HG03095 (cell line): ENCODE measurements around the gene CFAP92.

Source experiments
- ATAC-seq: cut with Tn5 transposase; IDR thresholded peaks from one replicate; pipeline ENCODE4 v1.9.1; 2021; ENCODE audit warnings: moderate library complexity; ENCODE audit not compliant: unreplicated experiment

The CFAP92 gene

GRCh38 chr3:128992926-128993460, 883 bp downstream of the CFAP92 start:
- no peak for ATAC-seq

- no peak for ATAC-seq
Observed at GRCh38 chr3:128991355-128991895, 2.5 kb downstream of the CFAP92 start.

DNA sequence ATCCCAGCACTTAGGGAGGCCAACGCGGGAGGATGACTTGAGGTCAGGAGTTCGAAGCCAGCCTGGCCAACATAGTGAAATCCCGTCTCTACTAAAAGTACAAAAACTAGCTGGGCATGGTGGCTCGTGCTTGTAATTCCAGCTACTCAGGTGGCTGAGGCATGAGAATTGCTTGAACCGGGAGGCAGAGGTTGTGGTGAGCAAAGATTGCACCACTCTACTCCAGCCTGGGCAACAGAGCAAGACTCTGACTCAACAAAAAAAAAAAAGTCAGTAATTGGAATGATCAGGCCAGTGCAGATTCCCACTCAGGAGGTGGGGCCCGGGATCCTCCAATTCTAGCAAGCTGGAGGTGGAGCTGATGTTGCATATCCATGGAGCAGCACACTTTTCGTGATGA, 5.6 kb downstream of the CFAP92 start:
- no peak for ATAC-seq

GRCh38 chr3:128987302-128988100, 6.4 kb downstream of the CFAP92 start:
- ATAC-seq = no peak

DNA sequence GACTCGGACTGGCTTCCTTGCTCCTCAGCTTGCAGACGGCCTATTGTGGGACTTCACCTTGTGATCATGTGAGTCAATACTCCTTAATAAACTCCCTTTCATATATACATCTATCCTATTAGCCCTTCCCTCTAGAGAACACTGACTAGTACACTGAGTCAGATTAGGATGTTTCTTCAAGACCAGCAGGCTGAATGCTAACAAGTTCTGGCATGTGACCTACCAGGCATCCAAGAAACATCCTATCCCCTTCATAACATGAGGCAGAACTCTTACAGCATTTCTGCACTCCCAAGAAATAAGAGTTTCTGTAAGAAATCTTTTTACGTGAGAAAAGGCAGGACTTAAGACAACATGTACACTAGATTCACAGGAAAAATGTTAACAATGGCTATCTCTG, 9.3 kb downstream of the CFAP92 start:
- no peak for ATAC-seq

- ATAC-seq = no peak
Observed at GRCh38 chr3:128983293-128984069, 10.4 kb downstream of the CFAP92 start.

DNA sequence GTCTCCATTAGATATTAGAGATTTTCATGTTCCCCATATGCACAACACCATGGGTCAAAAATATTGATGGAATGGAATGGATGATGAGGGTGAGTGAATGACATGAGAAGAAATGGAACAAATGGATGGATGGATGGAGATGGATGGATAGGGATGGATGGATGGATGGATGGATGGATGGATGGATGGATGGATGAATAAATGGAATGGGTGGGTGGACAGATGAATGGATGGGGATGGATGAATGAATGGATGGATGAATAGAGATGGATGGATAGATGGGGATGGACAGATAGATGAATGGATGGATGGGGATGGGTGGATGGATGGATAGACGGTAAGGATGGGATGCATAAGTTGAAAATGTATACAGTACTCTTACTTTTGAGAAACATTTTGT, 18.6 kb downstream of the CFAP92 start:
- ATAC-seq = no peak

DNA sequence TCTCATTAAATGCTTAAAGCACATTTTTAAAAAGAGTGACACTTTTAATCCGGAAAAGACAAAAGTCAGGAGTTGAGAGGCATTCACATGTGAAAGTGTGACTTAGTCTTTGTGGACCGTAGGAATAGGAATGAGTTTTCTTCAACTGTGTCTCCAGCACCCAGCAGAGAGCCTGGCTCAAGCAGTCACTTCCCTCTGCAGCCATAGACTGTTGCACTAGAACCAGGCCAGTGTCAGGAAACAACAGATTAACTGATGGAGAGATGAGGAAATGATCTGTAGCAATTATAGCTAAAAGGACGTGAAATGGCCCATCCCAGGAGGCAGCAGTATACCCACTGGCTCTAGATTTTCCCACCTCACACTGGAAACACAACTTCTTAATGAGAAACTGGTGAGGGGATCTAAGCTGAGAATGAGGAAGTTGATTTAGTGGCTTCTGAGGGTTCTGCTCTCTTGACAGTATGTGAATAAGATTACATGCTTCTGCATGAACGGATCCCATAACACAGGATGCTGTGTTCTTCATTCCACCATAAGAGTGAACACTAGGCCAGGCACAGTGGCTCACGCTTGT, 19.8 kb downstream of the CFAP92 start:
- ATAC-seq = no peak

DNA sequence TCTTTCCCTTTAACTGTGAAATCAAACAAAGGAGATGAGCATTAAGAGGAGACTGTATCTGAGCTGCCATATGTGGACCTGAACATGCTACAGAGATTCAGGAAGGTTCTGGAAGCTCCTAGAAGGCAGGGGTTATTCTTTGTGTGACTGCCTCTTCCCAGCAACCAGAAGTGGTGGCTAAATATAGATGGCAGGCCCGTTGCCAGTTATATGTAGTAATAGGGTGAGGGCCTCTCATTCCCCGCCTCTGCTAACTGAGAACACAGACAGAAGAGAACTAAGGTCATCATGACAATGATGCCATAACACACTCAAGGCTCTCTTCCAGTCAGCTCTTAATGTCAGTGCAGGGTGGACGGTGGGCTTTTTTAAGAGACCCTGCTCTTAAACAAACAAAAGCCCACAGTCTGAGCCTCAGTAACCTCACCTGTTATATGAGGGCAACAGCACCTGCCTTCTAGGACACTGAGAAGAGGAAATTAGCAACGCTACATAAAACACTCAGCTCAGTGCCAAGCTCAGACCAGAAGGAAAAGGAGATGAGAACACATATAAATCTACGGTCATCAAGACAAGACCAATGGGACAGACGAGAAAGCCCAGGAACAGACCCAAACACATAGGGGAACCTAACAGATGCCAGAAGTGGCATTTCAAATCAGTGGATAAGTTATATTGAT, 22.3 kb downstream of the CFAP92 start:
- no peak for ATAC-seq

DNA sequence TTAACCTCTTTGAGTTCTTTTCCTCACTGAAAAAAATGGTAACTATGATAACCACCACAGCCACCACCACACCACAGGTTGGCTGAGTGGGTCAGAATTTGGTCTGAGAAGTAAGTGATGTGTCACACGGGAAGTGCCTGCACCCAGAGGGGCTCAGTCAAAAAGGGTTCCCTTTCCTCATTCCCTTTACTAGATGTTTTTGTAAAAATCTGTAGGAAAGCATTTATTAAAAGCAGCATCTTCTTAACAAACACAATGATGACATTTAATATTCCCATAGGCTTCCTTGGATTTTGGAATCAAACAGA, 23.2 kb downstream of the CFAP92 start:
- ATAC-seq = no peak

DNA sequence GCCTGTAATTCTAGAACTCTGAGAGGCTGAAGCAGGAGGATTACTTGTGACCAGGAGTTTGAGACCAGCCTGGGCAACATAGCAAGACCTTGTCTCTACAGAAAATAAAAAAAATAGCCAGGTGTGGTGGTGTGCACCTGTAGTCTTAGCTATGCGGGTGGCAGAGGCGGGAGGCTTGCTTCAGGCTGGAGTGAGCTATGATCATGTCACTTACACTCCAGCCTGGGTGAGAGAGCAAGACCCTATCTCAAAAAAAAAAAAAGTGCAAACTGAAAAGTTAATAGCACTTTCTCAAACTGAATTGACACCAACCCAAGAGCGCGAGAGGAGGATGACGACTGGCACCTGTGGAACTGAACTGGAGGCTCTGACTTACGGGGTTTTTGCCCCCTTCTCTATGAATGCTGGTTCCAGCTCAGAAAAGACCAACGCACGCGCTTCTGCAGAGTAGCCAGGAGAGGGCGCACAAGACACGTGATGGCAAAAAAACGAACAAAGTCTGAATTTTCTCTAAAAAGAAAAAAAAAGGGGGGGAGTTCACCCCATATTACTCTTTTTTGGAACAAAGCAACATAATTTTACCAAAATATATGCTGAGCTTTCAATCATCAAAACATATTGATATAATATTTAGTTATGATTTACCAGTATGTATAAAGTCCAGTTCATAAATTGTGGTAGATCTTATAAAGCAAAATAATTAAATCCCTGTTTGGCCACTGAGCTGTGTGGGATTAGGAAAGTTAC, 23.7 kb downstream of the CFAP92 start:
- ATAC-seq = no peak

DNA sequence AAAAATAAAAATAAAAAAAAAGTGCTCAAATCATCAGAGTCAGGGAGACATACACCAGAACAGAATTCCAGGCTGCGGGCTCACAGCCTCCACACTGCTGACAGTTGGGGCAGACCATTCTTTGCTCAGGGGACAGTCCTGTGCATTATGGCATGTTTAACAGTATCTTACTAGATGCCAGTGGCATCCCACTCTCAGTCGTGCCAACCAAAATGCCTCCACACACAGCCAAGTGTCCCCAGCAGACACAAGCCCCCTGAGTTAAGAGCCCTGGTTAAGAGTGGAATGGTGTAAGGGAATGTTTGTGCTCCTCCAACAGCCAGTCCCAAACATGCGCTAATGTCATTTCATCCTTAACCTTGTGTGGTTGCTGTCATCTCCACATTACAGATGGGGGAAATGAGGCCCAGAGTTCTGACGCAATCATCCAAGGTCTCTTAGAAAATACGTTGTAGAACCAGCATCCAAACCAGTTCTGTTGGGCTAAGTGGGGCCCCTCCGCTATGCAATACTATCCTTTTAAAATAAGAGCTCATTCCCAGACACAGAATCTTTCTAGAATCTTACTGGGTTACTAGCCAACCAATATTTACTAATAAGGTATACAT, 26.0 kb downstream of the CFAP92 start:
- ATAC-seq = no peak

- no peak for ATAC-seq
Observed at GRCh38 chr3:128965818-128966217, 28.1 kb downstream of the CFAP92 start.

DNA sequence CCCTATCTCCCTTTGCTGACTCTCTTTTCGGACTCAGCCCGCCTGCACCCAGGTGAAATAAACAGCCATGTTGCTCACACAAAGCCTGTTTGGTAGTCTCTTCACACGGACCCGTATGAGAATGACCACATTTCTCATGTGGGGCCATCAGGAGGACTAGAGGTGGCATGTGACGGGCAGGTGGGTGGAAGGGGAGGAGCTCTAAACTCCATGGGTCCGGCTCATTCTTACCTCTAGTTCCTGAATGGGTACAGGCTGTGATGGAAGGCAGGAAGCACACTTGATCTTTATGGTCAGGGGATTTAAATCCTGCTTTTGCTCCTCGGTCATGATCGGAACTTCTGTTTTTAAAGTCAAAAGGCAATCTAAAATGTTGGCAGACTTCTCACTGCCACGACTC, 28.6 kb downstream of the CFAP92 start:
- no peak for ATAC-seq

- ATAC-seq = no peak
Observed at GRCh38 chr3:128956440-128956839, 37.4 kb downstream of the CFAP92 start.

- no peak for ATAC-seq
Observed at GRCh38 chr3:128950223-128950938, 43.5 kb downstream of the CFAP92 start.

- no peak for ATAC-seq
Observed at GRCh38 chr3:128949158-128949557, 44.7 kb downstream of the CFAP92 start.

DNA sequence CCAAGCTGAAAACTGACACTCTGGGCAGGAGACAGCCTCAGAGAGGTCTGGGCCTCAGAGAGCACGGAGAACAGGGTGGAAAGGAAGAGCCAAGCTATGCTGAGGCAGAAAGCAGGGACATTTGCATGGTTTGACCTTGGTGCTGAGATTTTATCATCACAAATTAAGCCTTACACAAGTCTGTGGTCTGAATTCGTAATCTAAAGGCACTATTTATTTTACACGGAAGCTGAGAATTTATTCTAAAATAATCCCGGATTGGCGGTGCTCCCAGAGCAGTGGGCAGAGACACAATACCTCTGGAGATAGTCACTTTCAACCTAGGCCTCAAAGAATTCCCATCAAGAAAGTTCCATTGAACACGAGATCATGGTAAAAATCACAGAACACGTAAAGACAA, 47.5 kb downstream of the CFAP92 start:
- no peak for ATAC-seq

- no peak for ATAC-seq
Observed at GRCh38 chr3:128945878-128946175, 48.0 kb downstream of the CFAP92 start.
